Testis (tissue), 2 donors: ENCODE data around the gene TRNAU1AP.

Experiments
- POLR2A ChIP-seq: fragments of 450-650 bp; IDR thresholded peaks from one replicate; pipeline ENCODE4 v1.6.1; 2017; ENCODE audit warnings: antibody characterized with exemption, mild to moderate bottlenecking, moderate library complexity
- TF ChIP-seq, protein P1 (sequence below), 3 experiments: fragments of 450-650 bp in 2 of 3; fragments of 200-600 bp in 1 of 3; sonication (generic) in 1 of 3; IDR thresholded peaks; one replicate each; pipeline ENCODE4 v1.5.1; 2016 to 2019; ENCODE audit warnings: antibody characterized with exemption in 3 of 3, mild to moderate bottlenecking in 2 of 3, moderate library complexity in 1 of 3

GRCh38 chr1:28613175-28613574, 60.3 kb downstream of the TRNAU1AP start:
- TF ChIP-seq, protein P1, sequence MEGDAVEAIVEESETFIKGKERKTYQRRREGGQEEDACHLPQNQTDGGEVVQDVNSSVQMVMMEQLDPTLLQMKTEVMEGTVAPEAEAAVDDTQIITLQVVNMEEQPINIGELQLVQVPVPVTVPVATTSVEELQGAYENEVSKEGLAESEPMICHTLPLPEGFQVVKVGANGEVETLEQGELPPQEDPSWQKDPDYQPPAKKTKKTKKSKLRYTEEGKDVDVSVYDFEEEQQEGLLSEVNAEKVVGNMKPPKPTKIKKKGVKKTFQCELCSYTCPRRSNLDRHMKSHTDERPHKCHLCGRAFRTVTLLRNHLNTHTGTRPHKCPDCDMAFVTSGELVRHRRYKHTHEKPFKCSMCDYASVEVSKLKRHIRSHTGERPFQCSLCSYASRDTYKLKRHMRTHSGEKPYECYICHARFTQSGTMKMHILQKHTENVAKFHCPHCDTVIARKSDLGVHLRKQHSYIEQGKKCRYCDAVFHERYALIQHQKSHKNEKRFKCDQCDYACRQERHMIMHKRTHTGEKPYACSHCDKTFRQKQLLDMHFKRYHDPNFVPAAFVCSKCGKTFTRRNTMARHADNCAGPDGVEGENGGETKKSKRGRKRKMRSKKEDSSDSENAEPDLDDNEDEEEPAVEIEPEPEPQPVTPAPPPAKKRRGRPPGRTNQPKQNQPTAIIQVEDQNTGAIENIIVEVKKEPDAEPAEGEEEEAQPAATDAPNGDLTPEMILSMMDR (IDR thresholded peaks at IDR 0.05): no peak
- TF ChIP-seq POLR2A: no peak
